Measurements from ENCODE around the gene GABRB2.

DNA sequence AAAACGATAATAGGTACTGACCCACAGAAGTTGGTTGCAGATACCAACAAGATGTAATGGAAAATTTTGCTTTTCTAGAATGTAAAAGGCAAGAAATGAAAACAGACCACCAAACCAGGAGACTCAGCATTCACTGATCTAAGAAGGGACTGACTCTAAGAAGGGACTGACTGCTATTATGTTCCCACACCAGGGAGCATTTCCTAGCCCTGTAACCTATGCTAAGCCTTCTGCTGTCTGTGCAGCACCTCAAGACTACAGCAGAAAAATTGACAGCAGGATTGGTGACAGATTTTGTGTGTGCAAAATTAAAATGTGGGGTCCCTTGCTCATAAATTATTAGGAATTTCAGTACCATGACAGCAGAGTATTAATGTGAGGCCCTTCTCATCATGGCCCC is 154.8 kb downstream of the GABRB2 start:
- TF ChIP-seq GATA2 (IDR thresholded peaks at IDR 0.05; ENCODE audit: low read depth, low read length) = no peak
- TF ChIP-seq GATA3 (IDR thresholded peaks at IDR 0.05; ENCODE audit: low read depth, low read length) = no peak

Measured in SH-SY5Y (cell line).